Endodermal cell (in vitro differentiated cells): Measurements from ENCODE around the gene HNRNPA1. TPM values are rescaled to one million over a fixed set of nuclear protein-coding genes. Genes with fewer than 3 reads are reported as not detected.

Experiments used
- DNase-seq: peaks from one replicate; pipeline ENCODE4 v3.0.0-alpha.2; 2017
- H3K27ac ChIP-seq: 2 replicates; pipeline ENCODE4 v1.5.1; 2013; ENCODE audit warnings: mild to moderate bottlenecking, low read depth, low read length, moderate library complexity
- H3K27me3 ChIP-seq: 2 replicates; pipeline ENCODE4 v1.6.1; 2013; ENCODE audit warnings: mild to moderate bottlenecking, low read length, moderate library complexity; ENCODE audit not compliant: insufficient read depth, control insufficient read depth, poor library complexity, severe bottlenecking
- H3K36me3 ChIP-seq: 2 replicates; pipeline ENCODE4 v1.7.0; 2013; ENCODE audit warnings: mild to moderate bottlenecking, low read length, moderate library complexity; ENCODE audit not compliant: control insufficient read depth, insufficient read depth
- H3K4me1 ChIP-seq: one replicate; pipeline ENCODE4 v1.7.0; 2013; ENCODE audit warnings: low read length; ENCODE audit not compliant: control insufficient read depth, insufficient read depth
- H3K4me3 ChIP-seq: 2 replicates; pipeline ENCODE4 v1.5.1; 2013; ENCODE audit warnings: mild to moderate bottlenecking, low read length, moderate library complexity
- H3K9ac ChIP-seq: 2 replicates; pipeline ENCODE4 v1.6.1; 2013; ENCODE audit warnings: mild to moderate bottlenecking, low read length, moderate library complexity; ENCODE audit not compliant: poor library complexity, severe bottlenecking; ENCODE audit errors: extremely low read depth
- H3K9me3 ChIP-seq: 2 replicates; pipeline ENCODE4 v1.6.1; 2013; ENCODE audit warnings: mild to moderate bottlenecking, low read length, moderate library complexity; ENCODE audit not compliant: control insufficient read depth
- H3K27ac Mint-ChIP-seq: 2 replicates; pipeline ENCODE4 v1.8.0; 2020; ENCODE audit warnings: mixed read lengths
- H3K27me3 Mint-ChIP-seq: 2 replicates; pipeline ENCODE4 v1.8.0; 2021; ENCODE audit warnings: mild to moderate bottlenecking, mixed read lengths; ENCODE audit not compliant: insufficient read depth
- H3K36me3 Mint-ChIP-seq: 2 replicates; pipeline ENCODE4 v1.8.0; 2020; ENCODE audit warnings: low read depth, mixed read lengths
- H3K4me1 Mint-ChIP-seq: 2 replicates; pipeline ENCODE4 v1.8.0; 2020; ENCODE audit warnings: mixed read lengths
- H3K4me3 Mint-ChIP-seq: 2 replicates; pipeline ENCODE4 v1.8.0; 2020; ENCODE audit warnings: mild to moderate bottlenecking, moderate library complexity, mixed read lengths
- H3K9me3 Mint-ChIP-seq: 2 replicates; pipeline ENCODE4 v1.8.0; 2020; ENCODE audit warnings: mild to moderate bottlenecking, mixed read lengths
- CTCF ChIP-seq: fragments of 200-600 bp; sonication (generic); conservative IDR thresholded peaks from 2 replicates; pipeline ENCODE4 v1.5.0; 2021; ENCODE audit warnings: antibody characterized with exemption, mild to moderate bottlenecking
- WGBS, 2 experiments: methylation state at CpG; one replicate each; pipeline versions ENCODE4 v1.1.5 to v1.1.7; 2013; ENCODE audit warnings: missing lambda C conversion rate in 2 of 2, mixed read lengths in 1 of 2; ENCODE audit not compliant: insufficient coverage in 1 of 2, insufficient read length in 1 of 2; 5-methylcytosine and 5-hydroxymethylcytosine counted together
- total RNA-seq, 2 donors: library from RNA; stranded (reverse); fragmentation: NEBNext Ultra II Directional in 1 of 2; extraction: Animal tissue kit (Norgen Biotek cat#: 25700) in 1 of 2; gene quantifications; 2 replicates in 1 of 2; 3 replicates in 1 of 2; pipeline ENCODE4 v1.2.1, GENCODE V29; 2021

The HNRNPA1 gene
- total RNA-seq, 2 donors from 2014 or later = 2,414 to 2,488 TPM

GRCh38 chr12:54287261-54288157 lies 7.0 kb downstream of the HNRNPA1 start:
- Mint-ChIP-seq H3K9me3 (no peaks in the 10 kb centered on the region), H3K27ac (no peak overlapping the region), H3K27me3 (no peaks in the 10 kb centered on the region), H3K4me1 (peaks cover 24% of the 10 kb centered on the region), H3K36me3 (no peaks in the 10 kb centered on the region), H3K4me3 (no peak overlapping the region)
- TF ChIP-seq CTCF = no peak
- no peaks in the 10 kb centered on the region for H3K9me3 ChIP-seq
- peaks cover 54% of the 10 kb centered on the region for H3K36me3 ChIP-seq
- H3K27ac ChIP-seq = no peak overlapping the region
- 88 to 89% methylated on average over 7 to 8 of the region's 8 CpGs for WGBS, 2 experiments
- H3K27me3 ChIP-seq = no peaks in the 10 kb centered on the region
- DNase-seq = peak; percentile 83
- H3K4me3 ChIP-seq = no peak overlapping the region
- no peaks in the 10 kb centered on the region for H3K4me1 ChIP-seq
- no peak overlapping the region for H3K9ac ChIP-seq

- Mint-ChIP-seq H3K36me3 (no peaks in the 10 kb centered on the region), H3K4me1 (peaks cover 15% of the 10 kb centered on the region), H3K27me3 (no peaks in the 10 kb centered on the region), H3K27ac (no peak overlapping the region), H3K4me3 (no peak overlapping the region), H3K9me3 (no peaks in the 10 kb centered on the region)
- no peak for DNase-seq
- Histone ChIP-seq H3K36me3 (peaks cover 6% of the 10 kb centered on the region), H3K9ac (no peak overlapping the region), H3K27ac (no peak overlapping the region), H3K27me3 (no peaks in the 10 kb centered on the region), H3K9me3 (no peaks in the 10 kb centered on the region), H3K4me3 (no peak overlapping the region), H3K4me1 (peaks cover 7% of the 10 kb centered on the region)
- 94 to 97% methylated on average over 21 to 30 of the region's 30 CpGs for WGBS, 2 experiments
- TF ChIP-seq CTCF = no peak
Observed at GRCh38 chr12:54292083-54292930, 11.8 kb downstream of the HNRNPA1 start.

- WGBS, 2 experiments = 97 to 98% methylated on average over 5 to 7 of the region's 7 CpGs
- Mint-ChIP-seq H3K27ac (no peak overlapping the region), H3K4me3 (no peak overlapping the region)
Observed at GRCh38 chr12:54292931-54293241, 12.4 kb downstream of the HNRNPA1 start.

More at GRCh38 chr12:54292931-54293241, 12.4 kb downstream of the HNRNPA1 start:
- no peaks in the 10 kb centered on the region for H3K9me3 Mint-ChIP-seq
- H3K27ac ChIP-seq = no peak overlapping the region
- H3K9me3 ChIP-seq = no peaks in the 10 kb centered on the region
- TF ChIP-seq CTCF = no peak
- H3K4me1 ChIP-seq = peaks cover 7% of the 10 kb centered on the region
- no peak overlapping the region for H3K4me3 ChIP-seq
- H3K9ac ChIP-seq = no peak overlapping the region
- peaks cover 15% of the 10 kb centered on the region for H3K4me1 Mint-ChIP-seq
- no peaks in the 10 kb centered on the region for H3K36me3 Mint-ChIP-seq
- DNase-seq = no peak
- H3K27me3 Mint-ChIP-seq = no peaks in the 10 kb centered on the region
- H3K36me3 ChIP-seq = peaks cover under 1% of the 10 kb centered on the region
- no peaks in the 10 kb centered on the region for H3K27me3 ChIP-seq
